HG02678 (cell line): ENCODE results near the gene XXYLT1.
A peak's percentile ranks its signal among the peaks of the same experiment; 100 is the strongest.
"Not testable (repeated sequence)": the region's sequence is repeated elsewhere in the genome, so short reads cannot be mapped to it uniquely, and the experiment has no call there.

Source experiments
- ATAC-seq: cut with Tn5 transposase; IDR thresholded peaks from one replicate; pipeline ENCODE4 v1.9.1; 2021; ENCODE audit warnings: mild to moderate bottlenecking, moderate library complexity; ENCODE audit not compliant: unreplicated experiment

Gene XXYLT1

DNA sequence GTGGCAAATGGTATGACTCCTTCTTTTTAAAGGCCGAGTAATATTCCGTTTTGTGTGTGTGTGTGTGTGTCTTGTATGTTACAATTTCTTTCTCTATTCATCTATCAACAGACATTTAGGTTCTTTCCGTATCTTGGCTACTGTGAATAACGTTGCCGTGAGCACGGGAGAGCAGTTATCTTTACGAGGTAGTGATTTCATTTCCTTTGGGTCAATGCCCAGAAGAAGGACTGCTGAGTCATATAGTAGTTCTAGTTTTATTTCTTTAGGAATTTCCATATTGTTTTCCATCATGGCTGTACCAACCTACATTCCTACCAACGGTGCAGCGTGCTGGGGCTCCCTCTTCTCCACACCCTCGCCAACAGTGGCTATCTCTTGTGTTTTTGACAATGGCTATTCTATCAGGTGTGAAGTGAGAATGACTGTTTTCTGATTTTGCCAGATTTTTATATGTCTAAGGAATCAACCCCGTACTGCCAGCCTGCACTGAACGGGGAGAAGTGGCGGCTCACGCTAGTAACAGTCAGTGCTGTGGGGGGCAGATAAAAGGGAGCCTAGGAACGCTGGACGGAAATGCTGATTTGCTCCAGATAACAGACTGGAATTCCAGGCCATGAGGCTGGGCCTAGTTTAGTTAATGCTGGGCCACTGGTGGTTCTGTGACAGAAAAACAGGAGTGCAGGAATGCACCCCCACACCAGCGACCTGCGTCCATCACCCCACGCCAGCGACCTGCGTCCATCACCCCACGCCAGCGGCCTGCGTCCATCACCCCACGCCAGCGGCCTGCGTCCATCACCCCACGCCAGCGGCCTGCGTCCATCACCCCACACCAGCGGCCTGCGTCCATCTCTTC, 168.1 kb downstream of the XXYLT1 start:
- no peak for ATAC-seq

DNA sequence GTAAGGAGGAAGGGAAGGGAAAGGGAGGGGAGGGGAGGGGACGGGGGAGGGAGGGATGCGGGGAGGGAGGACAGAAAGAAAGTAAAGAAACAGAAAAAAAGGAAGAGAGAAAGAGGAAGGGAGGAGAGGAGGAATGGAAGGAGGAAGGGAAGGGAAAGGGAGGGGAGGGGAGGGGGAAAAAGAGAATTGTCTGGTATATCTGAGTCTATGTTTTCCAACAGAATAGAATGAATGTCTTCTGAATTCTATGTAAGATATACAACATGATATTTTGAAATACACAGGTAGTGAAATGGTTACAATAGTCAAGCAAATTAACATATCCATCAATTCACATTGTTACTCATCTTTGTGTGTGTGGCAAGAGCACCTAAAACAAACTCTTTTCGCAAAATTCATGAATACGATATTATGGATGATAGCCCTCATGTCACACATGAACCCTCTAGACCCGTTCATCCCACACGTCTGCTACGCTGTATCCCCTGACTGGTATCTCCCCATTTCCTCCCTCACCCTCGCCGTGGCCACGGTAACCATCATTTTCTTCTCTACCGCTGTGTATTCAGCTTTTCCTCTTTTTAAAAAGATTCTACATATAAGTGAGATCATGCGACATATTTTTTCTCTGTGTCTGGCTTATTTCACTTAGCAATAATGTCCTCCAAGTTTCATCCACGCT, 168.9 kb downstream of the XXYLT1 start:
- no peak for ATAC-seq

- ATAC-seq = no peak
These were observed 169.9 kb downstream of the XXYLT1 start for GRCh38 chr3:195101001-195101583.

GRCh38 chr3:195099951-195100785, 170.8 kb downstream of the XXYLT1 start:
- no peak for ATAC-seq

DNA sequence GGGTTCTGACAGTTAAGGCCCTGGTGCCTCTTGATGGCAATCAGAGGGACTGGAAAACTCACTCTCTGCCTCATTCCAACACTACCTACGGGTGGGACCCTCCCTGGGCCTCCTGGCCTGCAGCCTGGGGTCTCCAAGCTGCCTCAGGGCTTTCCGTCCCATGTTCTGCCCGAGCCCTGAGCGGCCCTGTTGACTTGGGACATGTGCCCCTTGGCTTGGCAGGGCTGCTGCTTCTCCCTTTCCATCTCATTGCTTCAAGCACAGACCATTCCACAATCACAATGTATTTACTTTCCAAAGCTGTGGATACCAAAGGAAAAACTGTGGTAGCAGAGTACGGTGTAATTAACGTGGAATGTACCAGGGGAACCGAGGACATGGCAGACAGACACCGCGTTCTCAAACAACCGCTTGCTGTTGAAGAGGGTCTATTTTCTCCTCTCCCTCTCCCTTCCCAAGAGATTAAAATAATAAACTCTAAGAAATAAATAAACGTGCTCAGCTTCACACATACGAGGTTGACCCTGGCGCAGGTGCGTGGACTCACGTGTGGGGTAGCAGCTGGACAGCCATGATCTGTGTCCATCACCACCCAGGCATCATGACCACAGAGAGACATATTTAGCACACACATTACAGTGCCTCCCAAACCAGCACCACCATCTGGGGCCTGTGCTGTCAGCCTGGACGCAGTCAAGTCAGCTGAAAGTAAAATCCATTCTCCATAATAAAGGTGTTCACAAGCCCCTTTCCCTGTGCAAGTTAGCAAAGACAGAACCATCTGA, 172.0 kb downstream of the XXYLT1 start:
- no peak for ATAC-seq

DNA sequence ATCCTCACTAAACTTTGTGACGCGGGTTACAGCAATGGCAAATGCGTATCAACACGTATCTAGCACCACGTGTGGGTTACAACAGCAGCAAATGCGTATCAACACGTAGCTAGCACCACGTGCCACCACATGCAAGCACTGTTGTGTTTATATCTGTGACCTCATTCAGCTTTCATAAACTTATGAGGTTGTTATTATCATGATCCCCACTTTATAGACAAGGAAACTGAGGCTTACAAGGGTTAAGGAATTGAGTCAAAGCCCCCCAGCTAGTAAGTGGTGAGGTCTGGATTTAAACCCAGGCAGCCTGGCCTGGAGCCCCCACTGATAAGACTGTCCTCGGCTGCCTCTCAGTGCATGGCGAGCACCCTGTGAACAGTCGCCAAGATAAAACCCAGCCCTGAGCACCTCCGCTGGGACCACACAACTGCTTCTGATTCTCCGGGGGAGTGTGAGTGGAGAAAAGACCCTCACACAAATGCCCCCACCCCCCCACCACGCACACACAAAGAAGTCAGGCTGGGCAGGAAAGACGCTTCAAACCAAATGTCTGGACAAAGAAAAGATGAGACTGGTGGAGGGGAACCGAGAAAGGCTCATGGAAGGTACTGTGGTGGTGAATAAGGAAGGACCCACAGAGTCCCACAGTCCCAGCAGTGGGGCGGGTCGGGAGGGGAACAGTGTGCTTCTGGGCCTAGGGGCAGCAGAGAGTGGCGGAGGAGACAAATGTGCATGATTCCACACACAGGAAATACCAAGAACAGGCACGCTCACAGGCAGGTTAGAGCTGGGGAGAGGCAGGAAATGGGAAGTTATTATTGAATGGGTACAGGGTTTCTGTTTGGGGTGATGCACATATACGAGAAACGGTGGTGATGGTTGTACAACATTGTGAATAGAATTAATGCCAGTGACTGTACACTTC, 173.4 kb downstream of the XXYLT1 start:
- no peak for ATAC-seq

DNA sequence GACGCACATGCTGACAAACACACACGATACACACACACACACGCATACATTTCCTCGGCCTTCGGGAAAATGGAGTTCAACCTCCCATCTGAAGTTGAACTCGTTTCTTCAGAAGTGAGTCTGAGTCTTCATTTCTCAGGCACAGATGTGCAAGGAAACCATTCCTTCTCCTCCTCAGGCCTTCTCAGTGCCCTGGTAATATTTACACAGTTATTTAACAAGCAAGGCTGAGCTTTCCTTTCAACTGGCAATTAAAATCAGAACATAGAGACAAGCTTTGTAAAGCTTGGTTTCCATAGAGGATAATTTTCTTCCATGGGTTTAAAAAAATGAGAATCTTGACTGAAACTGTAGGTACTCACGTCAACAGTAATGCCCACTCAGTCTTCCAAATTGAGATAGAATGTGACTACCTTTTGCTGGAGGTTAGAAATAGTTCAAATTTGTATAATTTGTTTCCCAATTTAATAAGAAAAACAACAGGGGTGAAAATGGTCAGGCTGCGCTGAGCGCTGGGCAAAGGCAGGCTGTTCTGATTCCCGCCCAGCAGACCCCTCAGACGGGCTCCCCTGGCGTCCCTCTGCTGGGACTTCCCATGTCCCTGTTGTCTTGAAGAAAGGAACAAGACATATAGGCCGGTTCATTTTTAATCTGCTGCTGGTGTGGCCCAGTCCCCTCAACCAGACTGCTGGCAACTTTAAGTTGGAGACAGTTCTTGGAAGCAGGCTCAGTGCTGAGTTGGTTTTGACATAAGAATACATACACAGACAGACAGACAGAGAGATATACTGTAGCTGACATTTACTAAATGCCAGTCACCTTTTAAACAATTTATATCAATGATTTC, 174.3 kb downstream of the XXYLT1 start:
- ATAC-seq = no peak

DNA sequence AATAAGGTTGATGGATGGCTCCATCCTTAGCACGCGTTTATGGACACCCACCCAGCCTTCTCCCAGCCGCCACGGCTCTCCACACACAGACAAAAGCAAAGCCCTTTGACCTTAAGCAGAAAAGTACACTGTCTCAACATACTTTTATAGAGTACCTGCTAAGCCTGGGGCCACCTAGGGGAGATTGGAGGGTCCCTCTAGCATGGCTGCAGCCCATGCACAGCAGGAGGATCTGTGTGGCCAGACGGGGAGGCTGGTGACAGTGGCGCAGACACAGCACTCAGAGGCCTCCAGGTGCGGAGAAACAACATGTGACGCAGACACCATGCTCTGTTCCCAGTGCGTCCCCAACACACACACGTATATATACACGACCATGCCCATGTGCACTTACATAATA, 174.9 kb downstream of the XXYLT1 start:
- ATAC-seq = no peak

DNA sequence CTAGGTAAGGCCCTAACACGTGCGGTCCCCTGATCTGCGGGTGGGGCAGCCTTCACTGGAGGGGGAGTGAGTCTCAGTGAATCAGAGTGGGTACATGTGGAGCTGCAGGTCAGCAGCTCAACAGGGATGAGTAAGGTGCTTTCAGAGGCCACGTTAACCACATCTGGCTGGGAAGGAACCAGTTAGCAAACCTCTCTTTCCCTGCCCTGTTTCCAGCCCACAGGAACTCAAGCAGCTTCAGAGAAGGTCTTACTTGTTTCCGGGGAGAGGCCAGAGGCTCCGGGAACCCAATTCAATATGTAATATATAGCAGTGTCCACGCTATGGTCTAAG, 175.3 kb downstream of the XXYLT1 start:
- no peak for ATAC-seq

GRCh38 chr3:195095035-195095703, 175.8 kb downstream of the XXYLT1 start:
- peak; percentile 71 for ATAC-seq

- peak; percentile 85 for ATAC-seq
These were observed 176.6 kb downstream of the XXYLT1 start for GRCh38 chr3:195094191-195094921.

- peak; percentile 15 for ATAC-seq
These were observed 177.2 kb downstream of the XXYLT1 start for GRCh38 chr3:195093731-195094130.

DNA sequence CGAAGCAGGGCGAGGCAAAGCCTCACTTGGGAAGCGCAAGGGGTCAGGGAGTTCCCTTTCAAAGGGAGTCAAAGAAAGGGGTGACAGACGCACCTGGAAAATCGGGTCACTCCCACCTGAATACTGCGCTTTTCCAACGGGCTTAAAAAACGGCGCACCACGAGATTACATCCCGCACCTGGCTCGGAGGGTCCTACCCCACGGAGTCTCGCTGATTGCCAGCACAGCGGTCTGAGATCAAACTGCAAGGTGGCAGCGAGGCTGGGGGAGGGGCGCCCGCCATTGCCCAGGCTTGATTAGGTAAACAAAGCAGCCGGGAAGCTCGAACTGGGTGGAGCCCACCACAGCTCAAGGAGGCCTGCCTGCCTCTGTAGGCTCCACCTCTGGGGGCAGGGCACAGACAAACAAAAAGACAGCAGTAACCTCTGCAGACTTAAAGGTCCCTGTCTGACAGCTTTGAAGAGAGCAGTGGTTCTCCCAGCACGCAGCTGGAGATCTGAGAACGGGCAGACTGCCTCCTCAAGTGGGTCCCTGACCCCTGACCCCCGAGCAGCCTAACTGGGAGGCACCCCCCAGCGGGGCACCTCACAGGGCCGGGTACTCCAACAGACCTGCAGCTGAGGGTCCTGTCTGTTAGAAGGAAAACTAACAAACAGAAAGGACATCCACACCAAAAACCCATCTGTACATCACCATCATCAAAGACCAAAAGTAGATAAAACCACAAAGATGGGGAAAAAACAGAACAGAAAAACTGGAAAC, 182.9 kb downstream of the XXYLT1 start:
- not testable (repeated sequence) for ATAC-seq

GRCh38 chr3:195087328-195087727, 183.6 kb downstream of the XXYLT1 start:
- ATAC-seq = no peak

- ATAC-seq = no peak
These were observed 184.1 kb downstream of the XXYLT1 start for GRCh38 chr3:195086885-195087284.

DNA sequence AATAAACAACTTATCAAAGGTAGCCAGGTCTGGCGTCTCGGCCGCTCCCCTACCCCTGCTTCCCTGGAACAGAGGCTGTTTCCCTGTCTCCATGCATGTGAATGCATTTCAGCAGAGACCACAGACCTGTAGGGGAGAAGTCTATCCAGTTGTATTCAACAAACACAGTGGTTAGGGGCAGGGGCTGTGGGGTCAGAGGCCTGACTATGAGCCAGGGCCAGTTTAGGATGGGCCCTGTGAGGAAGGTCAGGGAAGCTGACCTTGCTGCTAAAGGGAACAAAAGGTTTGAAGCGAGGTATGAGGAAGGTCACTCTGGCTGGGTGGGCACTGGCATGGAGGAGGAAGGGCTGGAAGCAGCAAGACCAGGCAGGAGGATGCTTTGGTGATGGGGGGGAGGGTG, 184.6 kb downstream of the XXYLT1 start:
- ATAC-seq = no peak
